ENCODE results near the gene AP2B1.

Gene AP2B1

GRCh38 chr17:35641032-35641431 lies 53.9 kb downstream of the AP2B1 start:
- no peak for DNase-seq

GRCh38 chr17:35645923-35646322 lies 58.8 kb downstream of the AP2B1 start:
- no peak for DNase-seq

- no peak for DNase-seq
Measured at GRCh38 chr17:35651467-35651866, 64.3 kb downstream of the AP2B1 start.

- DNase-seq: no peak
Measured at GRCh38 chr17:35653619-35654361, 66.7 kb downstream of the AP2B1 start.

- no peak for DNase-seq
Measured at GRCh38 chr17:35655303-35655702, 68.2 kb downstream of the AP2B1 start.

GRCh38 chr17:35660902-35661301 lies 73.8 kb downstream of the AP2B1 start:
- DNase-seq: no peak

GRCh38 chr17:35664685-35665084 lies 77.6 kb downstream of the AP2B1 start:
- no peak for DNase-seq

GRCh38 chr17:35665662-35666061 lies 78.5 kb downstream of the AP2B1 start:
- DNase-seq: no peak

- no peak for DNase-seq
Measured at GRCh38 chr17:35666070-35666469, 78.9 kb downstream of the AP2B1 start.

- no peak for DNase-seq
Measured at GRCh38 chr17:35666967-35667532, 79.9 kb downstream of the AP2B1 start.

GRCh38 chr17:35668802-35669201 lies 81.7 kb downstream of the AP2B1 start:
- DNase-seq: no peak

GRCh38 chr17:35674552-35674951 lies 87.4 kb downstream of the AP2B1 start:
- no peak for DNase-seq

GRCh38 chr17:35676441-35676840 lies 89.3 kb downstream of the AP2B1 start:
- DNase-seq: no peak

GRCh38 chr17:35679007-35679682 lies 92.0 kb downstream of the AP2B1 start:
- no peak for DNase-seq

GRCh38 chr17:35683591-35683990 lies 96.5 kb downstream of the AP2B1 start:
- DNase-seq: no peak

- no peak for DNase-seq
Measured at GRCh38 chr17:35684055-35684802, 97.1 kb downstream of the AP2B1 start.

GRCh38 chr17:35692512-35693210 lies 105.5 kb downstream of the AP2B1 start:
- no peak for DNase-seq

GRCh38 chr17:35693662-35694061 lies 106.5 kb downstream of the AP2B1 start:
- DNase-seq: no peak

GRCh38 chr17:35694906-35695305 lies 107.8 kb downstream of the AP2B1 start:
- no peak for DNase-seq

GRCh38 chr17:35695613-35696012 lies 108.5 kb downstream of the AP2B1 start:
- DNase-seq: no peak

GRCh38 chr17:35698800-35699199 lies 111.7 kb downstream of the AP2B1 start:
- DNase-seq: no peak

- DNase-seq: no peak
Measured at GRCh38 chr17:35700150-35700549, 113.0 kb downstream of the AP2B1 start.

- DNase-seq: no peak
Measured at GRCh38 chr17:35701491-35701890, 114.4 kb downstream of the AP2B1 start.

Measured in CD4-positive, alpha-beta T cell treated with Interleukin-6 for 4 hours (primary cell).